ENCODE data around the gene RAB3C.

The RAB3C gene

GRCh38 chr5:58635416-58635815 is 52.5 kb downstream of the RAB3C start:
- no peak overlapping the region for H3K27ac ChIP-seq (ENCODE audit: low read depth, low read length)
- no peaks in the 10 kb centered on the region for H3K9me3 ChIP-seq (ENCODE audit: control insufficient read depth in 1 of 2, low read length in 2 of 2)
- no peaks in the 10 kb centered on the region for H3K4me1 ChIP-seq (ENCODE audit: control insufficient read depth in 1 of 2, insufficient read depth in 2 of 2, low read length in 2 of 2)
- no peak overlapping the region for H3K4me3 ChIP-seq (ENCODE audit: low read depth in 1 of 2, low read length in 2 of 2)
- no peaks in the 10 kb centered on the region for H3K36me3 ChIP-seq (ENCODE audit: control insufficient read depth in 1 of 2, insufficient read depth in 2 of 2, low read length in 2 of 2)
- no peak overlapping the region for H3K9ac ChIP-seq (ENCODE audit: low read depth in 1 of 2, low read length in 2 of 2)
- H3K27me3 ChIP-seq (ENCODE audit: control insufficient read depth in 1 of 2, insufficient read depth in 2 of 2, low read length in 2 of 2) = no peaks in the 10 kb centered on the region

- H3K36me3 ChIP-seq (ENCODE audit: control insufficient read depth in 1 of 2, insufficient read depth in 2 of 2, low read length in 2 of 2) = no peaks in the 10 kb centered on the region
- no peak overlapping the region for H3K27ac ChIP-seq (ENCODE audit: low read depth, low read length)
- no peak overlapping the region for H3K9ac ChIP-seq (ENCODE audit: low read depth in 1 of 2, low read length in 2 of 2)
- H3K4me3 ChIP-seq (ENCODE audit: low read depth in 1 of 2, low read length in 2 of 2) = no peak overlapping the region
- no peaks in the 10 kb centered on the region for H3K27me3 ChIP-seq (ENCODE audit: control insufficient read depth in 1 of 2, insufficient read depth in 2 of 2, low read length in 2 of 2)
- no peaks in the 10 kb centered on the region for H3K4me1 ChIP-seq (ENCODE audit: control insufficient read depth in 1 of 2, insufficient read depth in 2 of 2, low read length in 2 of 2)
- no peaks in the 10 kb centered on the region for H3K9me3 ChIP-seq (ENCODE audit: control insufficient read depth in 1 of 2, low read length in 2 of 2)
These were observed 57.1 kb downstream of the RAB3C start for GRCh38 chr5:58640011-58640410.

GRCh38 chr5:58641533-58641932 is 58.7 kb downstream of the RAB3C start:
- Histone ChIP-seq H3K4me3 (ENCODE audit: low read depth in 1 of 2, low read length in 2 of 2) (no peak overlapping the region), H3K27ac (ENCODE audit: low read depth, low read length) (no peak overlapping the region), H3K9me3 (ENCODE audit: control insufficient read depth in 1 of 2, low read length in 2 of 2) (no peaks in the 10 kb centered on the region), H3K4me1 (ENCODE audit: control insufficient read depth in 1 of 2, insufficient read depth in 2 of 2, low read length in 2 of 2) (no peaks in the 10 kb centered on the region), H3K36me3 (ENCODE audit: control insufficient read depth in 1 of 2, insufficient read depth in 2 of 2, low read length in 2 of 2) (no peaks in the 10 kb centered on the region), H3K9ac (ENCODE audit: low read depth in 1 of 2, low read length in 2 of 2) (no peak overlapping the region), H3K27me3 (ENCODE audit: control insufficient read depth in 1 of 2, insufficient read depth in 2 of 2, low read length in 2 of 2) (no peaks in the 10 kb centered on the region)

GRCh38 chr5:58648846-58649245 is 66.0 kb downstream of the RAB3C start:
- no peak overlapping the region for H3K27ac ChIP-seq (ENCODE audit: low read depth, low read length)
- no peaks in the 10 kb centered on the region for H3K36me3 ChIP-seq (ENCODE audit: control insufficient read depth in 1 of 2, insufficient read depth in 2 of 2, low read length in 2 of 2)
- no peaks in the 10 kb centered on the region for H3K9me3 ChIP-seq (ENCODE audit: control insufficient read depth in 1 of 2, low read length in 2 of 2)
- H3K27me3 ChIP-seq (ENCODE audit: control insufficient read depth in 1 of 2, insufficient read depth in 2 of 2, low read length in 2 of 2) = no peaks in the 10 kb centered on the region
- no peak overlapping the region for H3K4me3 ChIP-seq (ENCODE audit: low read depth in 1 of 2, low read length in 2 of 2)
- no peaks in the 10 kb centered on the region for H3K4me1 ChIP-seq (ENCODE audit: control insufficient read depth in 1 of 2, insufficient read depth in 2 of 2, low read length in 2 of 2)
- H3K9ac ChIP-seq (ENCODE audit: low read depth in 1 of 2, low read length in 2 of 2) = no peak overlapping the region

GRCh38 chr5:58649716-58650115 is 66.8 kb downstream of the RAB3C start:
- H3K36me3 ChIP-seq (ENCODE audit: control insufficient read depth in 1 of 2, insufficient read depth in 2 of 2, low read length in 2 of 2) = no peaks in the 10 kb centered on the region
- no peak overlapping the region for H3K27ac ChIP-seq (ENCODE audit: low read depth, low read length)
- H3K27me3 ChIP-seq (ENCODE audit: control insufficient read depth in 1 of 2, insufficient read depth in 2 of 2, low read length in 2 of 2) = no peaks in the 10 kb centered on the region
- H3K4me1 ChIP-seq (ENCODE audit: control insufficient read depth in 1 of 2, insufficient read depth in 2 of 2, low read length in 2 of 2) = no peaks in the 10 kb centered on the region
- no peaks in the 10 kb centered on the region for H3K9me3 ChIP-seq (ENCODE audit: control insufficient read depth in 1 of 2, low read length in 2 of 2)
- H3K9ac ChIP-seq (ENCODE audit: low read depth in 1 of 2, low read length in 2 of 2) = no peak overlapping the region
- H3K4me3 ChIP-seq (ENCODE audit: low read depth in 1 of 2, low read length in 2 of 2) = no peak overlapping the region

- H3K9me3 ChIP-seq (ENCODE audit: control insufficient read depth in 1 of 2, low read length in 2 of 2) = no peaks in the 10 kb centered on the region
- no peak overlapping the region for H3K27ac ChIP-seq (ENCODE audit: low read depth, low read length)
- no peaks in the 10 kb centered on the region for H3K4me1 ChIP-seq (ENCODE audit: control insufficient read depth in 1 of 2, insufficient read depth in 2 of 2, low read length in 2 of 2)
- no peak overlapping the region for H3K9ac ChIP-seq (ENCODE audit: low read depth in 1 of 2, low read length in 2 of 2)
- no peak overlapping the region for H3K4me3 ChIP-seq (ENCODE audit: low read depth in 1 of 2, low read length in 2 of 2)
- H3K36me3 ChIP-seq (ENCODE audit: control insufficient read depth in 1 of 2, insufficient read depth in 2 of 2, low read length in 2 of 2) = no peaks in the 10 kb centered on the region
- H3K27me3 ChIP-seq (ENCODE audit: control insufficient read depth in 1 of 2, insufficient read depth in 2 of 2, low read length in 2 of 2) = no peaks in the 10 kb centered on the region
These were observed 70.6 kb downstream of the RAB3C start for GRCh38 chr5:58653521-58653920.

- Histone ChIP-seq H3K9me3 (ENCODE audit: control insufficient read depth in 1 of 2, low read length in 2 of 2) (no peaks in the 10 kb centered on the region), H3K4me1 (ENCODE audit: control insufficient read depth in 1 of 2, insufficient read depth in 2 of 2, low read length in 2 of 2) (no peaks in the 10 kb centered on the region), H3K9ac (ENCODE audit: low read depth in 1 of 2, low read length in 2 of 2) (no peak overlapping the region), H3K27ac (ENCODE audit: low read depth, low read length) (no peak overlapping the region), H3K27me3 (ENCODE audit: control insufficient read depth in 1 of 2, insufficient read depth in 2 of 2, low read length in 2 of 2) (no peaks in the 10 kb centered on the region), H3K36me3 (ENCODE audit: control insufficient read depth in 1 of 2, insufficient read depth in 2 of 2, low read length in 2 of 2) (no peaks in the 10 kb centered on the region), H3K4me3 (ENCODE audit: low read depth in 1 of 2, low read length in 2 of 2) (no peak overlapping the region)
These were observed 83.3 kb downstream of the RAB3C start for GRCh38 chr5:58666141-58666540.

GRCh38 chr5:58666598-58667581 is 84.0 kb downstream of the RAB3C start:
- no peaks in the 10 kb centered on the region for H3K4me1 ChIP-seq (ENCODE audit: control insufficient read depth in 1 of 2, insufficient read depth in 2 of 2, low read length in 2 of 2)
- no peak overlapping the region for H3K9ac ChIP-seq (ENCODE audit: low read depth in 1 of 2, low read length in 2 of 2)
- no peaks in the 10 kb centered on the region for H3K27me3 ChIP-seq (ENCODE audit: control insufficient read depth in 1 of 2, insufficient read depth in 2 of 2, low read length in 2 of 2)
- H3K4me3 ChIP-seq (ENCODE audit: low read depth in 1 of 2, low read length in 2 of 2) = no peak overlapping the region
- no peaks in the 10 kb centered on the region for H3K36me3 ChIP-seq (ENCODE audit: control insufficient read depth in 1 of 2, insufficient read depth in 2 of 2, low read length in 2 of 2)
- H3K27ac ChIP-seq (ENCODE audit: low read depth, low read length) = no peak overlapping the region
- H3K9me3 ChIP-seq (ENCODE audit: control insufficient read depth in 1 of 2, low read length in 2 of 2) = no peaks in the 10 kb centered on the region

- H3K4me3 ChIP-seq (ENCODE audit: low read depth in 1 of 2, low read length in 2 of 2) = no peak overlapping the region
- no peaks in the 10 kb centered on the region for H3K4me1 ChIP-seq (ENCODE audit: control insufficient read depth in 1 of 2, insufficient read depth in 2 of 2, low read length in 2 of 2)
- no peaks in the 10 kb centered on the region for H3K36me3 ChIP-seq (ENCODE audit: control insufficient read depth in 1 of 2, insufficient read depth in 2 of 2, low read length in 2 of 2)
- no peak overlapping the region for H3K27ac ChIP-seq (ENCODE audit: low read depth, low read length)
- no peaks in the 10 kb centered on the region for H3K9me3 ChIP-seq (ENCODE audit: control insufficient read depth in 1 of 2, low read length in 2 of 2)
- H3K9ac ChIP-seq (ENCODE audit: low read depth in 1 of 2, low read length in 2 of 2) = no peak overlapping the region
- H3K27me3 ChIP-seq (ENCODE audit: control insufficient read depth in 1 of 2, insufficient read depth in 2 of 2, low read length in 2 of 2) = no peaks in the 10 kb centered on the region
These were observed 87.7 kb downstream of the RAB3C start for GRCh38 chr5:58670582-58670981.

GRCh38 chr5:58671155-58671554 is 88.3 kb downstream of the RAB3C start:
- Histone ChIP-seq H3K36me3 (ENCODE audit: control insufficient read depth in 1 of 2, insufficient read depth in 2 of 2, low read length in 2 of 2) (no peaks in the 10 kb centered on the region), H3K4me3 (ENCODE audit: low read depth in 1 of 2, low read length in 2 of 2) (no peak overlapping the region), H3K9me3 (ENCODE audit: control insufficient read depth in 1 of 2, low read length in 2 of 2) (no peaks in the 10 kb centered on the region), H3K9ac (ENCODE audit: low read depth in 1 of 2, low read length in 2 of 2) (no peak overlapping the region), H3K27me3 (ENCODE audit: control insufficient read depth in 1 of 2, insufficient read depth in 2 of 2, low read length in 2 of 2) (no peaks in the 10 kb centered on the region), H3K4me1 (ENCODE audit: control insufficient read depth in 1 of 2, insufficient read depth in 2 of 2, low read length in 2 of 2) (no peaks in the 10 kb centered on the region), H3K27ac (ENCODE audit: low read depth, low read length) (no peak overlapping the region)

Data from duodenal mucosa (tissue), 2 donors.